OCI-LY3 (cell line): Measurements from ENCODE around the gene DNAJC1.

Experiments
- CTCF ChIP-seq: fragments of 200-600, 300-600 bp; sonication (generic); IDR thresholded peaks from 2 replicates; pipeline ENCODE4 v1.5.1; 2014; ENCODE audit warnings: antibody characterized with exemption, low read length, low read depth
- EZH2phosphoT487 ChIP-seq: fragments of 200-600 bp; shearing (Covaris generic); IDR thresholded peaks from 2 replicates; pipeline ENCODE4 v1.6.1; 2018; ENCODE audit warnings: antibody characterized with exemption, mixed run types, low read depth

- TF ChIP-seq CTCF (no peak), EZH2phosphoT487 (no peak)
Observed at GRCh38 chr10:21751341-21752310, 251.9 kb downstream of the DNAJC1 start.
